SK-N-MC (cell line): ENCODE measurements around the gene CRTAP.
"Not testable (repeated sequence)": the region's sequence is repeated elsewhere in the genome, so short reads cannot be mapped to it uniquely, and the experiment has no call there.

ENCODE experiments used
- DNase-seq: peaks from one replicate; pipeline ENCODE4 v3.0.0-alpha.2; 2011; ENCODE audit warnings: low read depth, low spot score
- H3K27ac ChIP-seq: fragments of 200-600 bp; sonication (generic); 2 replicates; pipeline ENCODE4 v1.5.1; 2016; ENCODE audit warnings: mixed run types
- H3K36me3 ChIP-seq: fragments of 200-600 bp; sonication (generic); 2 replicates; pipeline ENCODE4 v1.6.1; 2017; ENCODE audit warnings: antibody characterized with exemption, low read length, mixed read lengths; ENCODE audit not compliant: insufficient read depth
- H3K4me3 ChIP-seq: fragments of 200-600 bp; sonication (generic); 2 replicates; pipeline ENCODE4 v1.5.1; 2016
- H3K9ac ChIP-seq: fragments of 200-600 bp; sonication (generic); 2 replicates; pipeline ENCODE4 v1.8.0; 2017; ENCODE audit warnings: mixed run types, mixed read lengths; ENCODE audit not compliant: insufficient read length
- H3K9me3 ChIP-seq: fragments of 200-600 bp; sonication (generic); 2 replicates; pipeline ENCODE4 v1.6.1; 2017; ENCODE audit warnings: low read depth, mild to moderate bottlenecking, antibody characterized with exemption, low read length, moderate library complexity, mixed read lengths
- EZH2 ChIP-seq: fragments of 200-600 bp; sonication (generic); IDR thresholded peaks from one replicate; pipeline ENCODE4 v1.6.1; 2017; ENCODE audit warnings: antibody characterized with exemption
- FOXP2 ChIP-seq: optimal IDR thresholded peaks from 2 replicates; pipeline ENCODE3; 2011; ENCODE audit warnings: mild to moderate bottlenecking, moderate library complexity; ENCODE audit not compliant: insufficient read depth; ENCODE audit errors: extremely low read length, control extremely low read depth
- POLR2AphosphoS5 ChIP-seq: IDR thresholded peaks from 2 replicates; pipeline ENCODE4 v1.6.1; 2012; ENCODE audit warnings: mild to moderate bottlenecking, low read depth, low read length, borderline replicate concordance

CRTAP gene

GRCh38 chr3:33153782-33154181 is 40.0 kb downstream of the CRTAP start:
- Histone ChIP-seq H3K9ac (no peak overlapping the region), H3K9me3 (no peaks in the 10 kb centered on the region), H3K4me3 (no peak overlapping the region), H3K27ac (no peak overlapping the region), H3K36me3 (no peaks in the 10 kb centered on the region)
- TF ChIP-seq EZH2 (no peak), POLR2AphosphoS5 (no peak), FOXP2 (no peak)
- no peak for DNase-seq

DNA sequence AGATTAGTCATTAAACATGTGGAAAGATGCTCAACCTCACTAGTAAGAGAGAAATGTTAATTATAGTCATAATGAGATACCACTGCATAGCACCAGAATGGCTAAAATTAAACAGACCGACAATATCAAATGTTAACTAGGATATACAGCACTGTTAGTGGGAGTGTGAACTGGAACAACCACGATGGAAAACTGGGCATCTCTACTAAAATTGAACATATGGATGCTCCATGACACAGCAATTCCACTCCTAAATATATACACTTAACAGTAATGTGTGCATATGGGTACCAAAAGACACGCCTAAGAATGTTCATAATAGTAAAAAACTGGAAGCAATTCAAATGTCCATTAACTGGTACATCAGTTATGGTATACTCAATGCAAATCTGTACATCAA is 41.5 kb downstream of the CRTAP start:
- DNase-seq, result no peak
- TF ChIP-seq POLR2AphosphoS5, result no peak
- TF ChIP-seq EZH2, result no peak
- TF ChIP-seq FOXP2, result no peak
- no peak overlapping the region for H3K9ac ChIP-seq
- no peaks in the 10 kb centered on the region for H3K9me3 ChIP-seq
- no peaks in the 10 kb centered on the region for H3K36me3 ChIP-seq
- no peak overlapping the region for H3K4me3 ChIP-seq
- H3K27ac ChIP-seq, result no peak overlapping the region

DNA sequence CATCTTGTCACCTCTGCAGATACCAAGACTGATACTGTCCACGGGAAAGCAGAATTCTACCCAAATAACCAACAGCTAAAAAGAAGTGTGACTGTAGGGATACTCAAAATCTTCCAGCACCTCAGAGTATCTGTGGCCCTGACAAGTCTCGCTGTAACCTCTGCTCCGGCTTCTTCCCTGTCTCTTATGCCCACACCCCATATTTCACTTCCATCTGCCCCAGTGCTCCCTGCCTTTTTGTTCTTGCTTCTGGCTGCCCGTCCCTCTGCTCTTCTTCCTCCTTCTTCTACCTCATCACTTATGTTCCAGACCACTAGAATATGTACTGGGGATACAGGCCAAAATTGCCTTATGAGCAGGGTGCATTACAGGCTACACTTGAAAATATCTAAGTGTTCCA is 45.4 kb downstream of the CRTAP start:
- Histone ChIP-seq H3K4me3 (no peak overlapping the region), H3K9ac (no peak overlapping the region), H3K9me3 (no peaks in the 10 kb centered on the region), H3K27ac (no peak overlapping the region), H3K36me3 (no peaks in the 10 kb centered on the region)
- no peak for DNase-seq
- TF ChIP-seq FOXP2, result no peak
- no peak for TF ChIP-seq POLR2AphosphoS5
- TF ChIP-seq EZH2, result no peak

DNA sequence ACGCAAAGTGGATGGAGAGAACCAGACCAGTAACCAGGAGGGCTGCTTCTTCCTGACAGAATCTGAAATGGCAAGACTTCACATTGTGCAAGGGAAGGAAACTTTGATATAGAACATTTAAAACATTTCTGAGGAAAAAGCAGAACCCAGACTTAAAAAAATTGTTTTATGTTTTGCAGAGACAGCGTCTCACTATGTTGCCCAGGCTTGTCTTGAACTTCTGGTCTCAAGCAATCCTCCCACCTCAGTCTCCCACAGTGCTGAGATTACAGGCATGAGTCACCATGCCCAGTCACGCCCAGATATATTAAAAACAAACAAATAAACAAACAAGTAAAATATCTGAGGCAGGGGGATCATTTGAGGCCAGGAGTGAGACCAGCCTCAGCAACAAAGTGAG is 46.2 kb downstream of the CRTAP start:
- no peak for DNase-seq
- Histone ChIP-seq H3K27ac (no peak overlapping the region), H3K4me3 (no peak overlapping the region), H3K9ac (no peak overlapping the region), H3K36me3 (no peaks in the 10 kb centered on the region), H3K9me3 (no peaks in the 10 kb centered on the region)
- TF ChIP-seq EZH2 (no peak), FOXP2 (no peak), POLR2AphosphoS5 (no peak)

DNA sequence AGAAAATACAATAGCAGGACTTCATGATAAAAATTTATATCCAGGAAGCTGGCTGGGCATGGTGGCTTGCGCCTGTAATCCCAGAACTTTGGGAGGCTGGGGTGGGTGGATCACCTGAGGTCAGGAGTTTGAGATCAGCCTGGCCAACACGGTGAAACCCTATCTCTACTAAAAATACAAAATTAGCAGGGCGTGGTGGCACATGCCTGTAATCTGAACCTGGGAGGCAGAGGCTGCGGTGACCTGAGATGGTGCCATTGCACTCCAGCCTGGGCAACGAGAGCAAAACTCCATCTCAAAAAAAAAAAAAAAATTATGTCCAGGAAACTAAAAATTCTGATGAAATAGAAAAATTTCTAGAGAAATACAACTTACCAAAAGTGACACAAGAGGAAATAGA is 48.8 kb downstream of the CRTAP start:
- H3K9ac ChIP-seq, DNase-seq, H3K4me3 ChIP-seq, H3K9me3 ChIP-seq, H3K36me3 ChIP-seq, H3K27ac ChIP-seq: not testable (repeated sequence)

DNA sequence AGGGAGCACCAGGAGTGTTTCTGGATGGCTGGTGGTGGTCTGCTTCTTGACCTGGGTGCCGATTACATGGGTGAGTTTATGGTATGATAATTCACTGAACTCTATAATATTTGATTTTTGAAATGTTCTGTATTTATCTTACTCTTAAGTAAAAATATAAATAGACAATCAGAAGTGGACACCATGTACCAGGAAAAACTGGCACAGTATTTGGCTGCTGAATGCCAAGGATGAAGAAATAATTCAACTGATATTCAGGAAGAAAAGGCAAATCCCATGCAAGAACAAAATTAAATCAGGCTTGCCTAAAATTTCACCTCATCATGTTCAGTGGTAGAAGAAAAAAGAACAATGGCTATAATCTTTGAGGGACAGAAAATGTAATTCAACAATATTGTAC is 51.6 kb downstream of the CRTAP start:
- TF ChIP-seq EZH2 (no peak), POLR2AphosphoS5 (no peak), FOXP2 (no peak)
- DNase-seq, result no peak
- H3K9ac ChIP-seq, result no peak overlapping the region

GRCh38 chr3:33166095-33166494 is 52.3 kb downstream of the CRTAP start:
- Histone ChIP-seq H3K4me3 (no peak overlapping the region), H3K9me3 (no peaks in the 10 kb centered on the region), H3K36me3 (no peaks in the 10 kb centered on the region), H3K27ac (no peak overlapping the region), H3K9ac (no peak overlapping the region)
- TF ChIP-seq EZH2, result no peak
- TF ChIP-seq POLR2AphosphoS5, result no peak
- no peak for TF ChIP-seq FOXP2
- DNase-seq, result no peak

More for the DNA sequence above, 51.6 kb downstream of the CRTAP start:
- Histone ChIP-seq H3K27ac (no peak overlapping the region), H3K9me3 (no peaks in the 10 kb centered on the region), H3K36me3 (no peaks in the 10 kb centered on the region), H3K4me3 (no peak overlapping the region)

- Histone ChIP-seq H3K9me3 (no peaks in the 10 kb centered on the region), H3K9ac (no peak overlapping the region), H3K27ac (no peak overlapping the region), H3K36me3 (no peaks in the 10 kb centered on the region), H3K4me3 (no peak overlapping the region)
- TF ChIP-seq EZH2 (no peak), POLR2AphosphoS5 (no peak), FOXP2 (no peak)
- no peak for DNase-seq
These were observed 53.5 kb downstream of the CRTAP start for GRCh38 chr3:33167284-33167683.

DNA sequence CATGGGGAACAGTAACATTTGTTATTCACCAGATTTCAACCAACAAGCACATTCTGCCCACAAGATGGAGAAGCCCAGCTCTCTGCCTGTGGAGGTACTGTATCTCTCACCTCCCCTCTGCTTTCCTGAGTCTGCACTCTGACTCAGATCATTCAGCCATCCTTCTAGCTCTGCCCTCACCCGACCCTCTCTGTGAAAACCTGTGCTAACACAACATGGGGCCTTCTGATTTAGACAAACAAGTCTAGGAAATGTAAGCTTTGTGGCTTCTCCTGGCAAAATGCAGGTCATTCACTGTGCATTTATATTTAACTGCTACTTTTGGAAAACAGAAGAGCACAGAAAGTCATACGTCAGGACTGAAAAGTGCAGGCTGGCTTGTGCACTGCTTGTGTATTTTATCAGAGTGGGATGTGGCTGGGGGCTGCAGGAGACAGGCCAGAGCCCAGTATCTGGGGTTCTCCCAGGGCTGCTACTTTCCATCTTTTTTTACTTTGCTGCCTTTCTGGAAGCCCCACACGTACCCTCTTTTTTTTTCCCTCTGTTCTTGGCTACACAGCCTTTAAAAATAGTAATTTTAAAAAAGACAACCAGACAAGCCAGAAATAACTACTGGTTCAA is 54.0 kb downstream of the CRTAP start:
- Histone ChIP-seq H3K9me3 (no peaks in the 10 kb centered on the region), H3K27ac (no peak overlapping the region), H3K4me3 (no peak overlapping the region), H3K36me3 (no peaks in the 10 kb centered on the region), H3K9ac (no peak overlapping the region)
- no peak for DNase-seq
- TF ChIP-seq EZH2, result no peak
- no peak for TF ChIP-seq FOXP2
- no peak for TF ChIP-seq POLR2AphosphoS5
